NCI-H1417 treated with DMSO at 0.1 percent for 48 hours (cell line): ENCODE results near the gene UNC93A.
"Not testable (repeated sequence)": the region's sequence is repeated elsewhere in the genome, so short reads cannot be mapped to it uniquely, and the experiment has no call there.

Source experiments
- DNase-seq: peaks from one replicate; lab custom pipeline; 2025; lab: John Stamatoyannopoulos, UW

The UNC93A gene

GRCh38 chr6:167341665-167342655, 50.8 kb downstream of the UNC93A start:
- DNase-seq = peak; percentile 96

- no peak for DNase-seq
Observed at GRCh38 chr6:167342879-167343610, 51.9 kb downstream of the UNC93A start.

DNA sequence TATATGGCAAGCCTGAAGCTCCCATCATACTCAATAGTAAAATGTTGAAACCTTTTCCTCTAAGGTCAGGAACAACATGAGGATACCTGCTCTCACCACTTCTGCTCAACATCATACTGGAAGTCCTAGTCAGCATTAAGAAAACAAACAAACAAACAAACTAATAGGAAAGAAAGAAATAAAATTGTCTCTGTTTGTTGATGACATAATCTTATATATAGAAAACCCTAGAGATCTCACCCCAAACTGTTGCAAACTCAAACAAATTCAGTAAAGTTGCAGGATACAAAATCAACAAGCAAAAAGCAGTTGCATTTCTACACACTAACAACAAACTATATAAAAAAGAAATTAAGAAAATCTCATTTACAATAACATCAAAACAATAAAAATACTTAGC, 54.2 kb downstream of the UNC93A start:
- no peak for DNase-seq

DNA sequence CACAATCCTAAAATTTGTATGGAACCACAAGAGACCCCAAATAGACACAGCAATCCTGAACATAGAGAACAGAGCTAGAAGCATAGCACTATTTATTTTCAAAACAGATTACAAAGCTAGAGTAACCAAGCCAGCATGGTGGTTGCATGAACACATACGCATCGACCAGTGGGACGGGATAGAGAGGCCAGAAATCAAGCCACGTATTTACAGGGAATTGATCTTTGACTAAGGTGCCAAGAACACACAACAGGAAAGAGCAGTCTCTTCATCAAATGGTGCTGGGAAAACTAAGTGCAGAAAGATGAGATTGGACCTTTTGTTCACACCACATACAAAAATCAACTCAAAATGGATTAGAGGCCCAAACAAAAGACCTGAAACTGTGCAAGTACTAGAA, 54.8 kb downstream of the UNC93A start:
- no peak for DNase-seq

DNA sequence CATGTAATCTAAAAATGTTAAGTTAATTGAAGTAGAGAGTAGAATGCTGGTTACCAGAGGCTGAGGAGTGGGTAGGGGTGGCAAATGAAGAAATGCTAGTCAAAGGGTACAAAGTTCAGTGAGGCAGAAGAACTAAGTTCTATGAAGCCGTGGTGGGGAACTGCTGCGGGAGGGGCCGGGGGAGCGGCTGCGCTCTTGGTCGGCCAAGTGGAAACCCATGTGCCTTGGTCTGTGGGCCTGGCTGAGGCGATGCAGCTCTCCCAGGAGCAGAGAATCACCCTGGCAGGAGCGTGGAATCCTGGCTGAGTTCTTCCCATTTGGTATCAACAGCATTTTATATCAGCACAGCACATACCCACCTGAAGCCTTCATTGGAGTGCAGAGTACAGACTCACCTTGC, 56.1 kb downstream of the UNC93A start:
- no peak for DNase-seq

GRCh38 chr6:167349631-167350274, 58.6 kb downstream of the UNC93A start:
- no peak for DNase-seq

- DNase-seq = no peak
Observed at GRCh38 chr6:167350275-167350696, 59.2 kb downstream of the UNC93A start.

DNA sequence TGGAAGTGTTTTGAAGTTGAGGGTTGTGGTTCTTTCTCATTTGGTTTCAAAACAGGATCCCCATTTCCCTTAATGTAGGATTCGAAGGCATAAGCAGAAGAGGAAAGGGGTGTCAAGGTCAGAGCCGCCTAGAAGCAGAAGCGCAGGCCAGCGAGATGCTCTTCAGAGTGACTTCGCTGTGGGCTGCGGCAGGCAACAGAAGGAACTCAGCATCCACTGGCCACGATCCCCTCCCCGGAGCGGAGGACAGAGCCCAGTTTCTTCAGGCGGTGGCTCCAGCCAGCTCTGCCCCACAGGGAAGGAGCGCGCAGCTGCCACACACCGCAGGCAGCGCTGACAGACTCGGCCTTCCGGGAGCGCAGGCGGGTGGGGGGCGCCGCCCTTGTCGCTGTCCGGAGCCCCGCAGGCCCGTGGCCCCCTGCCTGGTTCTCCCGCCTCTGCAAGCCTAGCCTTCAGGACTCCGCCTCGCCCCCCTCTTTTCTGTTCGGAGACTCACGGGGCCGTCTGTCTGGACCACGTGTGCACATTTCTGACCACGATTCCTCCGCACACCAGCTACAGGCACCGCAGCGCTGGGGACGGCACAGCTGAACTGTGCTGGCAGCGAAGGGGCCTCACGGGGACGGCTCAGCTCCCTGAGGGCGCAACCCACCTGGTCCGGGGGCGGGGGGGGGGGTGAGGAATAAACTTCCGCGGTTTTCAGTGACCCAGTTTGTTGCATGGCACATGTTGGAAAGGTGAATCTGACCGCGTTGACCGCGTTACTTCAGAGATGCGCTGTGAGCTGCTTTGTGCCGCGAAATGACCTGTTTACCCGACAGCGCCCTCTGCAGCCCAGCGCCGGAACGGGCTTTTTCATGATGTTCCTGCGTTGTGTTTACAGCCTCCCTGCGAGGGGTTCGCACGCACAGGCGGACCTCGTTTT, 59.9 kb downstream of the UNC93A start:
- peak; percentile 77 for DNase-seq

DNA sequence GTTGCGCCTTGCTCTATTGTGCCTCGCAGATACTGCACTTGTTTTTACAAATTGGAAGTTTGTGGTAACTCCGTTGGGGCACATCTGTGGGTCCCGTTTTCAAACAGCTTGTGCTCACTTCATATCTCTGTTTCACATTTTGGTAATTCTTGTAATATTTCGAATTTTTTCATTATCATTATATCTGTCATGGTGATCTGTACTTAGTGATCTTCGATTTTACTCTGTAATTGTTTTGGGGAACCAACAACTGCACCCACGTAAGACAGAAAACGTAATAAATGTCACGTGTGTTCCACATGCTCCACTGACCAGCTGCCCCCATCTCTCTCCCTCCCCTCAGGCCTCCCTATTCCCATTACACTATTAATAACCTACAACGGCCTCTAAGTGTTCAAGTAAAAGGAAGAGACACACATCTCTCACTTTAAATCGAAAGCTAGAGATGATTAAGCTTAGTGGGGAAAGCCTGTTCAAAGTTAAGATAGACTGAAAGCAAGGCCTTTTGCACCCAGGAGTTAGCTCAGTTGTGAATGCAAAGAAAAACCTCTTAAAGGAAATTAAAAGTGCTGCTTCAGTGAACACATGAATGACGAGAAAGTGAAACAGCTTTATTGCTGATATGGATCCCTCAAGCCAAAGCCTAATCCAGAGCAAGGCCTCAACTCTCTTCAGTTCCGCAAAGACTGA, 60.7 kb downstream of the UNC93A start:
- no peak for DNase-seq

GRCh38 chr6:167356874-167357273, 65.8 kb downstream of the UNC93A start:
- no peak for DNase-seq

GRCh38 chr6:167358394-167358793, 67.3 kb downstream of the UNC93A start:
- not testable (repeated sequence) for DNase-seq

DNA sequence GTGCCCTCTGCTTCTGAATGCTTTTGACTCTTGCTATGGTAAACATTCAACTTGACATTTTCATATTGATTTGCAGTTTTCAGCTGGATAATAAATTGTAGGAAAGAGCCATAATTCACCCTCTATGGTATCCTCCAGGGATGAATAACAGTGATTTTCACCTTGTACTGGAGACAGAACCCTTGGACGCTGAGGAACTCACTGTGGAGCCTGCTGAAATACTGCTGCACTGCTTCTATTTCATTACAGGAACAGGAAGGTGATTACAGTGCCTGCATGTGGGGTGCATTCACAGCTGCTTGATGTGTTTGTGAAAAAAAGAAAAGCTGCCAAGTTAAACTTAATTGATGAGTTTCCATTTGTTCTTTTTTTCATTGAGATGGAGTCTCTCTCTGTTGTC, 70.1 kb downstream of the UNC93A start:
- DNase-seq = not testable (repeated sequence)
